GM23338 (cell line): ENCODE data around the gene NUP107. TPM values are rescaled to one million over a fixed set of nuclear protein-coding genes. Genes with fewer than 3 reads are reported as not detected.

Source experiments
- ATAC-seq: fragments of 200-7000 bp; cut with Tn5 transposase; 3 replicates; pipeline ENCODE4 v1.9.1; 2020
- DNase-seq: peaks from one replicate; pipeline ENCODE4 v3.0.0-alpha.2; 2015; ENCODE audit warnings: low spot score
- H2AFZ ChIP-seq: fragments of 200-600 bp; sonication (generic); 2 replicates; pipeline ENCODE4 v1.8.0; 2016; ENCODE audit warnings: antibody characterized with exemption, mild to moderate bottlenecking, moderate library complexity
- H3F3A ChIP-seq: fragments of 200-600 bp; sonication (generic); replicated peaks from 2 replicates; pipeline ENCODE4 v1.8.0; 2017; ENCODE audit warnings: antibody characterized with exemption, mixed run types, low read depth
- H3K27ac ChIP-seq: fragments of 200-600 bp; sonication (generic); 2 replicates; pipeline ENCODE4 v1.6.1; 2016; ENCODE audit warnings: low read depth
- H3K27me3 ChIP-seq: fragments of 200-600 bp; sonication (generic); 2 replicates; pipeline ENCODE4 v1.8.0; 2016; ENCODE audit warnings: mild to moderate bottlenecking, mixed run types, moderate library complexity; ENCODE audit not compliant: insufficient read depth
- H3K36me3 ChIP-seq: fragments of 200-600 bp; sonication (generic); 2 replicates; pipeline ENCODE4 v1.8.0; 2016; ENCODE audit warnings: mild to moderate bottlenecking; ENCODE audit not compliant: insufficient read depth
- H3K4me1 ChIP-seq: fragments of 200-600 bp; sonication (generic); 2 replicates; pipeline ENCODE4 v1.8.0; 2016; ENCODE audit warnings: mild to moderate bottlenecking, moderate library complexity; ENCODE audit not compliant: insufficient read depth
- H3K4me2 ChIP-seq: fragments of 200-600 bp; sonication (generic); 2 replicates; pipeline ENCODE4 v1.7.1; 2017; ENCODE audit warnings: mixed run types
- H3K4me3 ChIP-seq: fragments of 200-600 bp; sonication (generic); 2 replicates; pipeline ENCODE4 v1.6.1; 2016; ENCODE audit warnings: mixed run types
- H3K79me2 ChIP-seq: fragments of 200-600 bp; sonication (generic); replicated peaks from 2 replicates; pipeline ENCODE4 v1.8.0; 2017; ENCODE audit warnings: mild to moderate bottlenecking; ENCODE audit not compliant: insufficient read depth
- H3K9me2 ChIP-seq: fragments of 200-600 bp; sonication (generic); 2 replicates; pipeline ENCODE4 v1.8.0; 2017; ENCODE audit not compliant: insufficient read depth
- H4K20me1 ChIP-seq: fragments of 200-600 bp; sonication (generic); replicated peaks from 2 replicates; pipeline ENCODE4 v1.8.0; 2017; ENCODE audit warnings: mild to moderate bottlenecking; ENCODE audit not compliant: insufficient read depth
- H3K27ac Mint-ChIP-seq: 2 replicates; pipeline ENCODE4 v1.8.0; 2020; ENCODE audit warnings: inconsistent platforms, mild to moderate bottlenecking, moderate library complexity, mixed read lengths
- H3K27me3 Mint-ChIP-seq: 3 replicates; pipeline ENCODE4 v1.8.0; 2022; ENCODE audit warnings: low read depth, mild to moderate bottlenecking, moderate library complexity, mixed read lengths, inconsistent platforms; ENCODE audit not compliant: insufficient read depth, poor library complexity
- H3K36me3 Mint-ChIP-seq: 3 replicates; pipeline ENCODE4 v1.8.0; 2021; ENCODE audit warnings: low read depth, mild to moderate bottlenecking, inconsistent platforms, moderate library complexity, mixed read lengths
- H3K4me1 Mint-ChIP-seq: 3 replicates; pipeline ENCODE4 v1.8.0; 2020; ENCODE audit warnings: mild to moderate bottlenecking, inconsistent platforms, mixed read lengths
- H3K4me3 Mint-ChIP-seq: 3 replicates; pipeline ENCODE4 v1.8.0; 2021; ENCODE audit warnings: moderate library complexity, mild to moderate bottlenecking, inconsistent platforms, mixed read lengths
- H3K9me3 Mint-ChIP-seq: 3 replicates; pipeline ENCODE4 v1.8.0; 2020; ENCODE audit warnings: moderate library complexity, mild to moderate bottlenecking, inconsistent platforms, mixed read lengths
- CREB1 ChIP-seq: fragments of 250-450 bp; sonication (Bioruptor Pico); IDR thresholded peaks from 2 replicates; pipeline ENCODE4 v1.5.0; 2020; ENCODE audit warnings: low read depth, mild to moderate bottlenecking, moderate library complexity
- CTCF ChIP-seq, 2 experiments: fragments of 200-600 bp in 1 of 2; sonication (generic) in 1 of 2; conservative IDR thresholded peaks; 2 replicates each; pipeline versions ENCODE4 v1.5.1 to v1.6.1; 2016 to 2017; ENCODE audit warnings: antibody characterized with exemption in 2 of 2, low read depth in 2 of 2, mild to moderate bottlenecking in 2 of 2, moderate library complexity in 1 of 2
- ETS1 ChIP-seq: IDR thresholded peaks from 2 replicates; pipeline ENCODE4 v1.6.1; 2016; ENCODE audit warnings: antibody characterized with exemption
- EZH2 ChIP-seq: fragments of 200-600 bp; sonication (generic); IDR thresholded peaks from one replicate; pipeline ENCODE4 v1.8.0; 2017; ENCODE audit warnings: antibody characterized with exemption, mild to moderate bottlenecking, low read depth; ENCODE audit not compliant: unreplicated experiment
- EZH2phosphoT487 ChIP-seq: fragments of 200-600 bp; sonication (generic); IDR thresholded peaks from one replicate; pipeline ENCODE4 v1.8.1; 2018; ENCODE audit warnings: antibody characterized with exemption; ENCODE audit not compliant: unreplicated experiment
- JUNB ChIP-seq: IDR thresholded peaks from one replicate; pipeline ENCODE4 v1.6.1; 2016; ENCODE audit warnings: antibody characterized with exemption; ENCODE audit not compliant: unreplicated experiment
- NANOG ChIP-seq: IDR thresholded peaks from 2 replicates; pipeline ENCODE4 v1.6.1; 2016; ENCODE audit warnings: antibody characterized with exemption, borderline replicate concordance
- POLR2AphosphoS5 ChIP-seq: IDR thresholded peaks from 2 replicates; pipeline ENCODE4 v1.6.1; 2016; ENCODE audit warnings: antibody characterized with exemption, low read depth
- REST ChIP-seq: IDR thresholded peaks from one replicate; pipeline ENCODE4 v1.6.1; 2018; ENCODE audit warnings: antibody characterized with exemption; ENCODE audit not compliant: unreplicated experiment
- STAT1 ChIP-seq: IDR thresholded peaks from one replicate; pipeline ENCODE4 v1.6.1; 2016; ENCODE audit warnings: antibody characterized with exemption; ENCODE audit not compliant: unreplicated experiment
- ZNF114 ChIP-seq: fragments of 250-450 bp; sonication (Bioruptor Pico); IDR thresholded peaks from 2 replicates; pipeline ENCODE4 v1.5.0; 2020; ENCODE audit warnings: mild to moderate bottlenecking, moderate library complexity
- ZNF331 ChIP-seq: fragments of 250-450 bp; sonication (Bioruptor Pico); IDR thresholded peaks from 2 replicates; pipeline ENCODE4 v1.5.0; 2020; ENCODE audit warnings: low read depth, mild to moderate bottlenecking, moderate library complexity
- ZNF462 ChIP-seq: fragments of 250-450 bp; sonication (Bioruptor Pico); IDR thresholded peaks from 2 replicates; pipeline ENCODE4 v1.5.0; 2020; ENCODE audit warnings: mild to moderate bottlenecking, moderate library complexity
- polyA plus RNA-seq: library from polyadenylated mRNA; unstranded; fragments of >200 nt; fragmentation: Nextera tagmentation; extraction: Ambion mirVana; gene quantifications from 2 replicates; pipeline ENCODE4 v1.2.1, GENCODE V29; 2016
- total RNA-seq: library from RNA; depleted of rRNA; stranded (reverse); fragments of >200 nt; shearing (Covaris generic); gene quantifications from 2 replicates; pipeline ENCODE4 v1.2.3, GENCODE V29; 2014

Gene NUP107
- total and polyA plus RNA-seq, 2 experiments from 2014 or later = 123 to 152 TPM

- no peak overlapping the region for H3K4me2 ChIP-seq
- no peaks in the 10 kb centered on the region for H4K20me1 ChIP-seq
- ATAC-seq (no peak), DNase-seq (no peak)
- no peaks in the 10 kb centered on the region for H3K27me3 ChIP-seq
- TF ChIP-seq JUNB (no peak), EZH2phosphoT487 (no peak), EZH2 (no peak), CTCF (conservative IDR thresholded peaks at IDR 0.05; ENCODE audit: low read depth in 2 of 2) (no peak), NANOG (no peak), STAT1 (no peak), ZNF114 (CRISPR knock-in tag) (no peak), ZNF331 (CRISPR knock-in tag) (no peak), ZNF462 (no peak), POLR2AphosphoS5 (no peak), ETS1 (no peak), CREB1 (CRISPR knock-in tag) (no peak), REST (no peak)
- no peaks in the 10 kb centered on the region; the same call in 1 of the 2 replicates for H3K9me2 ChIP-seq
- H3K4me3 ChIP-seq = no peak overlapping the region
- H3K4me1 Mint-ChIP-seq = peaks cover 13% of the 10 kb centered on the region
- no peak overlapping the region for H3K4me3 Mint-ChIP-seq
- no peak overlapping the region for H2AFZ ChIP-seq
- H3K36me3 ChIP-seq = no peaks in the 10 kb centered on the region
- H3K36me3 Mint-ChIP-seq = no peaks in the 10 kb centered on the region
- no peaks in the 10 kb centered on the region for H3F3A ChIP-seq
- peaks cover 6% of the 10 kb centered on the region for H3K27me3 Mint-ChIP-seq
- H3K4me1 ChIP-seq = no peaks in the 10 kb centered on the region
- H3K79me2 ChIP-seq = no peaks in the 10 kb centered on the region
- H3K27ac Mint-ChIP-seq = no peak overlapping the region
- H3K9me3 Mint-ChIP-seq = no peaks in the 10 kb centered on the region
- no peak overlapping the region for H3K27ac ChIP-seq
Observed at GRCh38 chr12:68788554-68789143, 101.9 kb downstream of the NUP107 start.
